Smooth muscle cell of the coronary artery (primary cell): ENCODE data around the gene CYP2J2. TPM values are rescaled to one million over a fixed set of nuclear protein-coding genes. Genes with fewer than 3 reads are reported as not detected.

Source experiments
- total RNA-seq: library from RNA; depleted of rRNA; stranded (reverse); fragments of >200 nt; gene quantifications from 2 replicates; pipeline ENCODE4 v1.2.3, GENCODE V29; 2014; ENCODE audit warnings: low replicate concordance

Gene CYP2J2
- total RNA-seq = 0.08 TPM in 1 of 2 replicates, not detected in the other

GRCh38 chr1:59926381-59927123 is at the start of gene CYP2J2:
CYP2J2 (minus strand) TSS chr1:59926773; CDS start chr1:59926746, 27 bp downstream.

Other genes with a start within 250 kb of the CYP2J2 start
- 1.5 TPM in 1 of 2 replicates, not detected in the other for gene HOOK1, start 111.8 kb downstream of the CYP2J2 start, total RNA-seq
- not detected in 2 replicates for gene C1orf87, start 147.0 kb upstream of the CYP2J2 start, total RNA-seq